GM20431 (cell line): ENCODE results near the gene NR1H3.

Source experiments
- in situ Hi-C: fragments of 300-500 bp; cut with MseI, MboI; formaldehyde crosslinking; loops from one replicate; pipeline ENCODE4 v1.15.0; 2020; ENCODE audit warnings: low sequenced_read_pairs; ENCODE audit not compliant: unreplicated experiment

The NR1H3 gene

DNA sequence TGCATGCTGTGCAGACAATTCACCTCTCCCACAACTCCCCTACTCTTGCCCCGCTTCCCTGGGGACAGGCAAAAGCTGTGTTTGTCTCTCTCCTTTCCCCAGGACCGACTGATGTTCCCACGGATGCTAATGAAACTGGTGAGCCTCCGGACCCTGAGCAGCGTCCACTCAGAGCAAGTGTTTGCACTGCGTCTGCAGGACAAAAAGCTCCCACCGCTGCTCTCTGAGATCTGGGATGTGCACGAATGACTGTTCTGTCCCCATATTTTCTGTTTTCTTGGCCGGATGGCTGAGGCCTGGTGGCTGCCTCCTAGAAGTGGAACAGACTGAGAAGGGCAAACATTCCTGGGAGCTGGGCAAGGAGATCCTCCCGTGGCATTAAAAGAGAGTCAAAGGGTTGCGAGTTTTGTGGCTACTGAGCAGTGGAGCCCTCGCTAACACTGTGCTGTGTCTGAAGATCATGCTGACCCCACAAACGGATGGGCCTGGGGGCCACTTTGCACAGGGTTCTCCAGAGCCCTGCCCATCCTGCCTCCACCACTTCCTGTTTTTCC lies 10.7 kb downstream of the NR1H3 start:
- in situ Hi-C loops, result no loop called here

DNA sequence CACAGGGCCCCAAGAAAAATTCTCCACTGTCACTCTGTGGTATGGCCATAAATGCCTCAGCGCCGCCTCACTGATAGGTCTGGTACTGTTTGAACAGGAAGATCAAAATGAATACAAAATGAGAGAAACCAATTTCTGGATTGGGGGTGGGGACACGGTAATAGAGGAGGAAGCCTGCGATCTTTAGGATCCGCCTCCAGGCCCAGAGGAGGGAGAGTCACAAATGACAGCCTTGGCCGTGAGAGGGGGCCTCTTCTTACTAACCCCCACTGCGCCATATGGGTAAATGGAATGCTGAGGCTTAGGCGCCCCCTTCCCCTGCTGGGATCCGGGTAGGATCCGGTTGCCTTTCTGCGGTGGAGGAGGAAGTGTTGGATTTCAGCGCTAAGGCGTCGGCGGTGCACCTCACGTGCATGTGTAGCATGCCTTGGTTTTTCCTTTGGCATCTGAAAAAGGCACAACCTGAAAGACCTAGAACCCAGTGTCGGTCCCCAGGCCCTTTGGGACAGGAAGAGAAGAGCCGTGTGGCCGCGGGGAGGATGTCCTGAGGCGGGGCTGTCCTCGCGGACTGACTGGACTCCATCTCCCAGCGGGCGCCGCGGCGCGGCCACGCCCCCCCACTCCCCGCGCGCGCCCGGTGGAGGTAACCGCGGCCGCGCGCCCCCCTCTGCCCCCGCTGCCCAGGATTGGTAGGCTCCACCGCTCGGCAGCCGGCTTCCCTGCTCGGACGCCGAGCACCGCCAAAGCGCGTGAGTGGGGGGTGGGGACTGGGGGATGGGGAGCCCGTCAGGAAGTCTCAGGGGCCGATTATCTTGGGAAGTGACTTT lies 11.4 kb downstream of the NR1H3 start:
- in situ Hi-C loops, result no loop called here

DNA sequence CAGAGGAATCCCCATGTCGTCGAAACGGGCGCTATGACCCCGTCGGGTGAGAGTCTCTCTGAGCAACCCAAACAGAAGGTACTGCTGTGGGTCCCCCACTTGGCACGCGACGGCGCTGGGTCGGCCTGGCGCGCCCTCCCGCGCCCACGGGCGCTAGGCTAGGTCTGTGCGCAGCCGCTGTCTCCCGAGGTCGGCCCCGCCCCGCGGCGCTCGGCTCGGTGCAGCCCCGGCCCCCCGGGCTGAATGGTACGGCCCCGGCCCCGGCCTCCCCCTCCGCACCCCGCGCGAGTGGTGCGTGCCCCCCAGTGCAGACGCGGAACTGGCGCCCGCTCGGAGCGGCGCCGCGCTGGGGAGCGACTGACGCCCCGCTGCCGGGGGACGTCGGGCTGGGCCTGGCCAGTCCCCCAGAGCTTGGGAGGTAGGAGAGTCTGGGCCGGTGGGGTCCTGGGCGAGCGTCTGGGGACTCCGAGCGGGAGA lies 12.1 kb downstream of the NR1H3 start, which contains the start of gene MADD:
Gene MADD (plus strand): TSS at position 305 of the 477 bp plus-strand sequence.
- in situ Hi-C loops, result no loop called here

DNA sequence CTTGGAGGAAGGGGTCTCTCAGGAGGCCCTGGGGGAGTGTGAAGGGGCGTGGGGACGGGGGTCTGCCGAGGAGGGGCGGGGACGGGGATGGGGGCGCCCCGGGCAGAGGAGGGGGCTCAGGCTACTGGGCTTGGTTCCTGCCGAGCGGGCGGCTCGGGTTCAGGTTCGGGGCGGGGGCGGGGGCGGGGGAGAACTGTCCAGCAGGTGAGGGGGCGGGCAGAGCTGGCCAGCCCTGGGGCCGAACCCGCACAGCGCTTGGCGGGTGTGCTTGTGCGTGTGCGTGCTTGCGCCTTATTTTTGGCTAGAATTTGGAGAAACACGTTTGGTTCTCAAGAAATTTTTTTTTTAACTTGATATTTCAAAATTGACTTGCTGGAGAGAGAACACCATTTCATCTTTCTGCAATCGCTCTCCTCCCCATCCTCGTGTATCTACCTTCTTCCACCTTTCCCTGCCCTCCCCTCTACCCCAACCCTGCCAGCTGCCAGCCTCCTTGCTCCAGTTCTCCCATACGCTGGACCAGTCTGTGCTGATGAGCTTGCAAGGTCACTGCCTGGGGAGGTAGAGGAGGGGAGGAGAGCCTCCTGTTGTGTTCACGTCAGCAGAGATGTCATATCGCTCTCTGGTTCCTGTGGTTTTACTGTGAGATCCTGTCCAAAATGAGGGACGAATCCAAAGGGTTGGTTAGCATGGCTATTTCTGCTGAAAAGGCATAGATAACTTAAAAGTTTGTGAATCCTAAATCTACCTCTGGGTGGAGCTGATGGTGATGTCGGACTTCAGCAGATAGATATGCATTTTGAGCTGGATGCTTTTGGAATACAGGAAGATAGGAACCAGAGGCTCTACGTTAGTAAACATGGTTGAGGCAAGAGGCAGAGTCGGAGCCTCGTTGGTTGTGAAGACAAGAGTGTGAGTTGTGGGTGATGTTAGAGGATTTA lies 12.8 kb downstream of the NR1H3 start:
- in situ Hi-C loops, result no loop called here

DNA sequence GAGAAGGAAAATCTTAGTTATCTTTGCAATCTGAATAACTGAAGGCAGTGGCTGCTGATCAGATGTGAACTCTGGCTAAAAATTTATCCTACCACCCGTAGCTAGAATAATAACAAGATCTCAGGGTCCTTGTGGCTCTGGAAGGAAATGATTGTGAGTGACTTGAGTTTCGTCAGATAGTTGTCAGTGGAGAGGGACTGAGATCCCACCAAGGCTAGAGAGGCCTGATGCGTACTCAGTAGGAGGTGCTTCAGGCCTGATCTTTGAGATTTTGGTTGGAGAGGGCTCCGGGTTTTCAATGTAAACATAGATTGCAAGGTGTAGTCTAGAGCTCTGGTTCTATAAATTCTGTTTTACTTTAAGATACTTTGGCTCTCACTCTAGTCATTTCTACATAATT lies 13.5 kb downstream of the NR1H3 start:
- in situ Hi-C loops, result no loop called here

DNA sequence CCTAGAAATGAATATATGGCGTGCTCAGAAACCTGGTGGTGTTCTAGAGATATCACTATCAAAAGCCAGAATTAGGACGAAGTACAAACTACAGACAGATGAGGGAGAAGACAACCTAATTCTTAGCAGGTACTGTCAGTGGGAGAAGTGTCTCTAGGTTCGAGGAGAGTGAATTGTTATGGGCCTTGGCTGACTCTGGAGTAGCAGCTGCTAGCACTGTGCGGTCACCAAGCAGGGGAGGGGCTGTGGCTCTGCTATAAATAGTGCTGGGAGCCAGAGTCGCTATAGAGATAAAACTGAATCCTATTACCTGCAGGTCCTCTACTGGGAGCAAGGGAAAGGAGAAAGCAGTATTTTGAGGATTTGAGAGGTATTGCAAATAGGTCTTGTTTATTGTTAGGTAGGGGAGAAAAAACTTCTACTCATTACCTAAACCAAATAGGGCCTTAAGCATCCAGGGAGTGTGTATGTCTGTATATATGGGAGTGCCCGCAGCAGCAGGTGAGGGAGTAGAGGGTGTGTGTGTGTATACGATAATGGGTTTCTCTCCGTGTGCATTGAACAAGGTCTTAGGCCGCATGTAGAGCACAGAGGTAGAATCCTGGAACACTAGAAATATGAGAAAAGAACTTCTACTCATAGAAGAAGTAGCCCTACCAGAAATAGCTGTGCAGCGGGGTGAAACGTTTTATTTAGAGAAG lies 14.3 kb downstream of the NR1H3 start:
- in situ Hi-C loops, result no loop called here

DNA sequence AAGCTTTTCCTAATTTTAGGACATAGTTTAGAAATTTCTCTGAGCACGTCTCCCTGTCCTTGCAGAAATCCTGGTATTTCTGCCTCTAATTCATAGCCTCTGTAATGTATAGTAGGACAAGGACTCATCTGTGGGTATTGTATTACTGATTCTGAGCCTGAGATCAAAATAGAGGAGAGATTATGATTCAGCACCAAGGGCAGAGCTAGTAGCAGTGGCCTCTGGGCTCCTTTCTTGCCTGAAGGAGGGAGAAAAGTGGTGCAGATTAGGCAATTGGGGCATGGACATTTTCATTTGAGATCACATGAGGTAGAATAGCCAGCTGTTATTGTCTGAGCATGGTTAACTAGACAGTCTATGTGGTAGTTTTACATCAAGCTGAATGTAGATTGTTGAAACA lies 14.9 kb downstream of the NR1H3 start:
- in situ Hi-C loops, result no loop called here

DNA sequence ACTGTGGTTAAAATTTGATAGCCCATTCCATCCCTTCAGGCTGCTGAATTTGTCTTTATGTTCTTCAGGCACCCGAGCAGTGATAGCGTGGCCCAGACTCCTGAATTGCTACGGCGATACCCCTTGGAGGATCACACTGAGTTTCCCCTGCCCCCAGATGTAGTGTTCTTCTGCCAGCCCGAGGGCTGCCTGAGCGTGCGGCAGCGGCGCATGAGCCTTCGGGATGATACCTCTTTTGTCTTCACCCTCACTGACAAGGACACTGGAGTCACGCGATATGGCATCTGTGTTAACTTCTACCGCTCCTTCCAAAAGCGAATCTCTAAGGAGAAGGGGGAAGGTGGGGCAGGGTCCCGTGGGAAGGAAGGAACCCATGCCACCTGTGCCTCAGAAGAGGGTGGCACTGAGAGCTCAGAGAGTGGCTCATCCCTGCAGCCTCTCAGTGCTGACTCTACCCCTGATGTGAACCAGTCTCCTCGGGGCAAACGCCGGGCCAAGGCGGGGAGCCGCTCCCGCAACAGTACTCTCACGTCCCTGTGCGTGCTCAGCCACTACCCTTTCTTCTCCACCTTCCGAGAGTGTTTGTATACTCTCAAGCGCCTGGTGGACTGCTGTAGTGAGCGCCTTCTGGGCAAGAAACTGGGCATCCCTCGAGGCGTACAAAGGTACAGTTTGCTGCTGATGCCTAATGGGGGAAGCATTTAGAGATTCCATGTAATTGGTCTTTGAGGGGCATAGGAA lies 16.9 kb downstream of the NR1H3 start:
- in situ Hi-C loops, result no loop called here

DNA sequence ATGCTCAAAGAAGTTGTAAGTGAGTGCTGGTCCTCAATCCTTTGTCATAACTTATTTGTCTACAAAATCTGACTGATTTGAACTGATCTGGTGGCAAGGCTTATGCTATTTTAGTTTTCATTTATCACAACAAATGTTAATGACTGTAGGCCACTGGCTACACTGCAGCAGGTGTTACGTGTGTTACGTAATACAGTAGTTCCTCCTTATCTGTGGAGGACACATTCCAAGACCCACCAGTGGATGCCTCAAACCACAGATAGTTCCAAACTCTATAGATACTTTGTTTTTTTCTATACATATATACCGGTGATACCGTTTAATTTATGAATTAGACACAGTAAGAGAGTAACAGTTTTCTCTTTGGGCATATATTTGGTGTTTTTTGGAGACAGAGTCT lies 19.1 kb downstream of the NR1H3 start:
- in situ Hi-C loops, result no loop called here

DNA sequence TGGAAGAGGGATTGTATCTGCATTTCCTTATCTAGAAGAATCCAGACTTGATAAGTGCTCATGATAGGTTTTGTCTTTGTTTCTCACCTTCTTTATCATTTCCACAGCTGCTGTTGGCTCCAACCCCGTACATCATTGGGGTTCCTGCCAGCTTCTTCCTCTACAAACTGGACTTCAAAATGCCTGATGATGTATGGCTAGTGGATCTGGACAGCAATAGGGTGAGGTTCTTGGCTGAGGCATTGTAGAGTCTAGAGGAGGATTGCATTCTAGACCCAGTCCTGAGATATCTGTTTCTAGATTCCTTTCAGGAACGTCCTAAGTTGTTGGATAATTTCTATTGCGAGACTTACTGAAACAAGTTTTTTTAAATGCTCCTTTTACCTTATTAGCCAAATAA lies 20.3 kb downstream of the NR1H3 start:
- in situ Hi-C loops, result no loop called here

DNA sequence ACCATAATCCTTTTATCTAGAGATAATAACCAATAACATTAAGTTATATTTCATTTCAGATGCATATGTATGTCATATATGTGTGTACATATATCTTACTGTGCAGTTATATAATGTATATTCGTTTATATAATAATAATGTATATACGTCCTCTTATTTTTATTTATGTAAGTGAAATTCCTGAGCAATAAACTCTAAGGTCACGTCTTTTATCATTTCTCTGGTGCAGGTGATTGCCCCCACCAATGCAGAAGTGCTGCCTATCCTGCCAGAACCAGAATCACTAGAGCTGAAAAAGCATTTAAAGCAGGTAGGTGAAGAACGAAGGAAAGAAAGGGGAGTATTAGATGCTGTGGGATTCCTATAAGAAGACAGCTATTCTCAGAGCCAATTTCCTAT lies 21.0 kb downstream of the NR1H3 start:
- in situ Hi-C loops, result no loop called here

DNA sequence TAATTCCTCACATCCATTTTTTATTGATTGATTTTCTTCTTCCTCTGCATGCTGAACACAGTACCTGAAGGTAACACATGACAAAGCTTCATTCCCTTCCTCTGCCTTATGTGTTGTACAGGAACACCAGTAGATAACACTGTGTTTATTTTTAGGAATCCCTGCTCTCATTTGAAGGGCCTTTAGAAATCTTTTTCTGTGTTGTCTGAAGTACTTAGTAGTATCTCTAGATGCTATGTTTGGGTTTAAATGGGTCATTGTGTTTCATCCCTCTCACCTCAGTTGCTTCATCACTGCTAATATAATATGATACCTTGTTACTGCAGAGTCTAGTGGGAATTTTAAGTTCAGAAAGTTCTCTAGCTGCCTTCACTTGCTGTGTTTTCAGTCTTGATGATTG lies 22.3 kb downstream of the NR1H3 start:
- in situ Hi-C loops, result no loop called here

DNA sequence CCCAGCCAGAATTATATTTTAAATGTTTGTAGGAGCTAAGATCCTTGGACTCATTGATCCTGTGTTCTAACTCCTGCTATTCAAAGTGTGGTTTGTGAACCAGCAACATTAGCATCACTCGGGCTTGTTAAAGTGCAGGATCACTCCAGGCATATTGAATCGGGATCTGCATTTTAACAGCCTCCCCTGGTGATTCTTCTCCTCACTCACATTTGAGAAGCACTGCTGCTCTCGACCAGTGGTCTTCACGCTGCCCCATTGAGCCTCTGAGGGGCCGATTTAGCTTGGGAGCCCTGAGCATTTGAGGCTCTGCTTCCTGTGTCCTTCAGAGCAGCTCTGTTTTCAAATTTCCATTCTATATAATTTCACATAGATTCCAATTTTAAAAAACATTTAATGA lies 23.1 kb downstream of the NR1H3 start:
- in situ Hi-C loops, result no loop called here

DNA sequence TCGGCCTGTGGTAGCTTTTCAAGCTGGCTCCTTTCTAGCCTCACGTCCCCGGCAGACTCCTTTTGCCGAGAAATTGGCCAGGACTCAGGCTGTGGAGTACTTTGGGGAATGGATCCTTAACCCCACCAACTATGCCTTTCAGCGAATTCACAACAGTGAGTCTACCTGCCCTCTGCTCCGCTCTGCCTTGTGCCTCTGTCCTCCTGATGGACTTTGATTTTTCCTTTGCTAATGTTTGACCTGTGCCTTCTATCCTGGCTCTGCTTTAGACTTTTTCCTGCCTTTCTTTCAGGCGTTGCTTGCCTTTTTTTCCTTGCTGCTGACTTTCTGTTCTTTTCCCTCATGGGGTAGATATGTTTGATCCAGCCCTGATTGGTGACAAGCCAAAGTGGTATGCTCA lies 24.7 kb downstream of the NR1H3 start:
- in situ Hi-C loops, result no loop called here

DNA sequence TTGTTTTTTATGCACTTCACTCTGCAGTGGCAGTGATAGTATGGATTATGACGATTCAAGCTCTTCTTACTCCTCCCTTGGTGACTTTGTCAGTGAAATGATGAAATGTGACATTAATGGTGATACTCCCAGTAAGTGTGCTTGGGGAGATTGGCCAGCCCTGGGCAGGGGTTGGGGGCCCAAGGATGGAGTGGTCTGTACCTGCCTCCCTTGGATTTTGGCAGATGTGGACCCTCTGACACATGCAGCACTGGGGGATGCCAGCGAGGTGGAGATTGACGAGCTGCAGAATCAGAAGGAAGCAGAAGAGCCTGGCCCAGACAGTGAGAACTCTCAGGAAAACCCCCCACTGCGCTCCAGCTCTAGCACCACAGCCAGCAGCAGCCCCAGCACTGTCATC lies 26.4 kb downstream of the NR1H3 start:
- in situ Hi-C loops, result no loop called here

DNA sequence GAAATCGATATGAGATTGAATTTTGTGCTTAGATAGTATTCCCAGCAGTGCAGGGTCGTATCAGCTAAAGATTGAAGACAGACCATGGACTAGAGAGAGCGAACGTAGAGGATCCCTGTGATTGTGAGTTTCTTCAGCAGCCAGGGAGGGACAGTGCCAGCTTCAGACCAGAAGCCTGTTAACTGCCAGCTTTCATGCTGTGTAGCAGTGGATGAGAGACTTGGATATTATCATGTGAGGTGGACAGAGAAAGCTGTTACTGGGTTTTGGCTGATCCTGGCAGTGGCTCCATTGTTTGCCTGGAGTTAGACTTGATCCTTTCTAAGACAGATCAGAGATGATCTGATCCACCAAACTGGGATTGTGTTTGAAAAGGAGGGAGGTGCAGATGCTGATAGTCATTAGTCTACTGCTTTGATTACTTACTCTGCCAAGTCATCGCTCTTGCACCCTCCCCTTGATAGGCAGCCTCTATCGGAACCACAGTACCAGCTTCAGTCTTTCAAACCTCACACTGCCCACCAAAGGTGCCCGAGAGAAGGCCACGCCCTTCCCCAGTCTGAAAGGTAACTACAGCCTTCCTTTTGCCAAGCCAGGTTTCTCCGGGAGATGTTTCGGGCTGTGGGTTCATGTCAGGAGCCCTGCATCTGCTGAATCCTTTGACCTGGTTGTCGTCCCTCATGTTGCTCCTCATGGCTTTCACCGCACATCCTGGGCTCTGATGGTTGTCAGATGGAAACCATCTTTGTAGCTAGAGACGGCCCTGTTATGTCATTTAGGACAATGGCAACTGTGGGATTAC lies 28.4 kb downstream of the NR1H3 start:
- in situ Hi-C loops, result no loop called here

DNA sequence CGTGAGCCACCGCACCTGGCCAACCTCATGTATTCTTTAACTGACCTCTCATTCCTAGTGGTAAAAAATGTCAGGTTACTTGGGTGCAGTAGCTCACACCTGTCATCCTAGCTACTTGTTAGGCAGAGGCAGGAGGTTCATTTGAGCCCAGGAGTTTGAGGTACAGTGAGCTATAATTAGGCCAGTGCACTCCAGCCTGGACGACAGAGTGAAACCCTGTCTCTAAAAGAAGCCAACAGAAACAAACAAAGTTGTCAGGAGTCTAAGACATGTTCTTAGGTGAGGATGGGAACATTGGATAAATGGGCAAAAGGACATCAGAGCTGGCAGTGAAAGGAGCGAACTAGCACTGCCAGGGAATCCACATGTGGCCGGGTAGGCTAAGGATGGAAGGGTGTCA lies 30.3 kb downstream of the NR1H3 start:
- in situ Hi-C loops, result no loop called here

DNA sequence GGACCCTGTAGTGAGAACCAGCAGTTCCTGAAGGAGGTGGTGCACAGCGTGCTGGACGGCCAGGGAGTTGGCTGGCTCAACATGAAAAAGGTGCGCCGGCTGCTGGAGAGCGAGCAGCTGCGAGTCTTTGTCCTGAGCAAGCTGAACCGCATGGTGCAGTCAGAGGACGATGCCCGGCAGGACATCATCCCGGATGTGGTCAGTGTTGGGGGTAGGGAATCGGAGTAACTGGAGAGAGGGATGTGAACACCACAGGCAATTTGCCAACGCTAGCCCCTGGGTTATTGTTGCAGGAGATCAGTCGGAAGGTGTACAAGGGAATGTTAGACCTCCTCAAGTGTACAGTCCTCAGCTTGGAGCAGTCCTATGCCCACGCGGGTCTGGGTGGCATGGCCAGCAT lies 32.1 kb downstream of the NR1H3 start:
- in situ Hi-C loops, result no loop called here

DNA sequence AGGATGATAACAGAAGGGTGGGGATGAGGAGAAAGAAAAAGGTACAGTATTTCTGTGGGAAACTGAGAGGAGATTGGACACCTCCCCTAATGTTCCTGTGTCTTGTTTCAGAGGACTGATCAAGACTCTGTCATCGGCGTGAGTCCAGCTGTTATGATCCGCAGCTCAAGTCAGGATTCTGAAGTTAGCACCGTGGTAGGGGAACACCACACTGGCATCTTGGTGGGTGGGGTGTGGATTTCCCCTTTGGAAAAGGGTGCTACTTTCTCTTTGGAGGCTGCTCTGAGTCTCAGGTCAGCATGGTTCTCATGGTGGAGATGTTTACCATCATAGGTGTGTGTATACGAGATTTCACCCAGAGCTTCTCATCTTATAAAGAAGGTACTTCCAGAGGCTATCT lies 37.6 kb downstream of the NR1H3 start:
- in situ Hi-C loops, result no loop called here
